HepG2 (cell line): ENCODE measurements around the gene ATP6V0E1.

Experiments
- ATF7 ChIP-seq, 2 experiments: fragments of 450-650 bp in 1 of 2; sonication (generic) in 1 of 2; formaldehyde crosslinking in 1 of 2; IDR thresholded peaks; 2 replicates each; pipeline versions ENCODE4 v1.4.0 to v1.6.1; 2016 to 2020; ENCODE audit warnings: antibody characterized with exemption in 1 of 2, mild to moderate bottlenecking in 1 of 2, missing genetic modification reagents in 1 of 2
- BRCA1 ChIP-seq: sonication (generic); formaldehyde crosslinking; IDR thresholded peaks from 2 replicates; pipeline ENCODE4 v1.4.0; 2020; ENCODE audit warnings: missing genetic modification reagents
- CAMTA2 ChIP-seq: sonication (generic); formaldehyde crosslinking; IDR thresholded peaks from 2 replicates; pipeline ENCODE4 v1.4.0; 2020; ENCODE audit warnings: mild to moderate bottlenecking, missing genetic modification reagents, borderline replicate concordance
- CTCF ChIP-seq: sonication (generic); formaldehyde crosslinking; IDR thresholded peaks from 2 replicates; pipeline ENCODE4 v1.5.0; 2020; ENCODE audit warnings: mild to moderate bottlenecking, missing genetic modification reagents, moderate library complexity
- EHMT2 ChIP-seq: fragments of 200-600 bp; sonication (generic); IDR thresholded peaks from 2 replicates; pipeline ENCODE4 v1.7.0; 2017; ENCODE audit warnings: antibody characterized with exemption, low read depth, low read length, borderline replicate concordance
- EP300 ChIP-seq, 3 experiments: sonication (generic) in 1 of 3; formaldehyde crosslinking in 1 of 3; IDR thresholded peaks; 2 replicates each; pipeline versions ENCODE4 v1.5.1 to v1.6.1; 2011 to 2020; ENCODE audit warnings: low read depth in 2 of 3, low read length in 2 of 3, borderline replicate concordance in 1 of 3, improper control_type of control experiment in 1 of 3, mild to moderate bottlenecking in 1 of 3, missing genetic modification reagents in 1 of 3, moderate library complexity in 1 of 3
- HCFC1 ChIP-seq: fragments of 150-350 bp; IDR thresholded peaks from 2 replicates; pipeline ENCODE4 v1.6.1; 2014; ENCODE audit warnings: low read depth, low read length
- MED1 ChIP-seq: sonication (generic); formaldehyde crosslinking; IDR thresholded peaks from 2 replicates; pipeline ENCODE4 v1.4.0; 2020; ENCODE audit warnings: missing genetic modification reagents
- POLR2AphosphoS5 ChIP-seq: IDR thresholded peaks from 2 replicates; pipeline ENCODE4 v1.6.1; 2012; ENCODE audit warnings: low read depth, low read length
- SETDB1 ChIP-seq: sonication (generic); formaldehyde crosslinking; IDR thresholded peaks from 2 replicates; pipeline ENCODE4 v1.5.1; 2020; ENCODE audit warnings: missing genetic modification reagents, mild to moderate bottlenecking, borderline replicate concordance
- SPEN ChIP-seq: sonication (generic); formaldehyde crosslinking; IDR thresholded peaks from 2 replicates; pipeline ENCODE4 v1.5.1; 2020; ENCODE audit warnings: low read depth, mild to moderate bottlenecking, missing genetic modification reagents
- YY1 ChIP-seq: IDR thresholded peaks from 2 replicates; pipeline ENCODE4 v1.6.1; 2011; ENCODE audit warnings: low read length, low read depth, moderate library complexity, mild to moderate bottlenecking; ENCODE audit not compliant: insufficient read depth, insufficient replicate concordance
- ZNF710 ChIP-seq: sonication (generic); formaldehyde crosslinking; IDR thresholded peaks from 2 replicates; pipeline ENCODE4 v1.5.0; 2020; ENCODE audit warnings: mild to moderate bottlenecking, missing genetic modification reagents, borderline replicate concordance

- no peak for TF ChIP-seq EP300 (IDR thresholded peaks at IDR 0.05; ENCODE audit: low read depth in 2 of 2, low read length in 2 of 2)
- TF ChIP-seq EP300 (CRISPR knock-in tag; IDR thresholded peaks at IDR 0.05; ENCODE audit: borderline replicate concordance), result no peak
- TF ChIP-seq SETDB1 (CRISPR knock-in tag), result no peak
- no peak for TF ChIP-seq EHMT2
- no peak for TF ChIP-seq CAMTA2 (CRISPR knock-in tag)
- TF ChIP-seq CTCF, result no peak
- no peak for TF ChIP-seq ZNF710
- no peak for TF ChIP-seq SPEN (CRISPR knock-in tag)
- no peak for TF ChIP-seq HCFC1
- TF ChIP-seq ATF7 (IDR thresholded peaks at IDR 0.05), result no peak
- no peak for TF ChIP-seq ATF7 (CRISPR knock-in tag; IDR thresholded peaks at IDR 0.05)
- TF ChIP-seq YY1, result no peak
- TF ChIP-seq BRCA1 (CRISPR knock-in tag), result no peak
- TF ChIP-seq MED1 (CRISPR knock-in tag), result no peak
- no peak for TF ChIP-seq POLR2AphosphoS5
Measured at GRCh38 chr5:173033923-173034322, 50.4 kb downstream of the ATP6V0E1 start.
